GM21360 (cell line): ENCODE measurements around the gene GALNT12.

ENCODE experiments used
- ATAC-seq: cut with Tn5 transposase; IDR thresholded peaks from one replicate; pipeline ENCODE4 v1.9.1; 2021; ENCODE audit warnings: mild to moderate bottlenecking, moderate library complexity; ENCODE audit not compliant: unreplicated experiment

GALNT12 gene

DNA sequence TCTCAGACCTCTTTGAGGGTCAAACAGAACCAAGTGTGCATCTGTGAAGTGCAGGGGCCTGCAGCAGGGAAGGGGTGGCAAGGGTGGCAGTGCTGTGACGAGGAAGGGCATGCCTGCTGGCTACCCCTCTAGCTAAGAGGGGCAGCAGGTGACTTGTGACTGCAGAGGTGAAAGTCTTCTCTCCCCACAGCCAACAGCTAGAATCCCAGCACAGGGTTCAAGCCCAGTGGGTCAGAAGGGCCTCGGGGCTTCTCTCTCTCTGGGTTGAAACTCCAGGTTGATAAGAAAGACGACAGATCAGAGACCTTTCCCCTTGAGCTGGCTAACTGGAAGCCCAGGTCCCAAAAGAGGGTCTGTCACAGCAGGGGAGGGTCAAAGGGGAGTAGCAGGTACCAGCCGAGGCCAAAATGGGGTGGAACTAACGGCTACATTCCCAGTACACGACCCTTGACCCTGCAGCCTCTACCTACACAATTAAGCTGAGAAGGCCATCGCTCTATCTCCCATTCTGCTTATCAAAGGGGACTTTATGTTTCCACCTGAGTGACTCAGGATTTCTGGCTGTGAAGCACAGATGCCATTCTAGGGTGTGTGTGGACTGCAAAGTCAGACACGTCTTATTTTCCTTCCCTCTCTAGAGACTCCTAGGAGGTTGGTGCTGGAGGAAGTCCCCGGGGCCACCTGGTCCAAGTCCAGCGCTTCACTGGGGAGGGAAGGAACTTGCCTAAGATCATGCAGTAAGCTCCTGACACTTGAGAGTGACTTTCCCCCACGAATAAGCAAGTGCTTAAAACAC lies 25.7 kb upstream of the GALNT12 start:
- ATAC-seq: no peak

DNA sequence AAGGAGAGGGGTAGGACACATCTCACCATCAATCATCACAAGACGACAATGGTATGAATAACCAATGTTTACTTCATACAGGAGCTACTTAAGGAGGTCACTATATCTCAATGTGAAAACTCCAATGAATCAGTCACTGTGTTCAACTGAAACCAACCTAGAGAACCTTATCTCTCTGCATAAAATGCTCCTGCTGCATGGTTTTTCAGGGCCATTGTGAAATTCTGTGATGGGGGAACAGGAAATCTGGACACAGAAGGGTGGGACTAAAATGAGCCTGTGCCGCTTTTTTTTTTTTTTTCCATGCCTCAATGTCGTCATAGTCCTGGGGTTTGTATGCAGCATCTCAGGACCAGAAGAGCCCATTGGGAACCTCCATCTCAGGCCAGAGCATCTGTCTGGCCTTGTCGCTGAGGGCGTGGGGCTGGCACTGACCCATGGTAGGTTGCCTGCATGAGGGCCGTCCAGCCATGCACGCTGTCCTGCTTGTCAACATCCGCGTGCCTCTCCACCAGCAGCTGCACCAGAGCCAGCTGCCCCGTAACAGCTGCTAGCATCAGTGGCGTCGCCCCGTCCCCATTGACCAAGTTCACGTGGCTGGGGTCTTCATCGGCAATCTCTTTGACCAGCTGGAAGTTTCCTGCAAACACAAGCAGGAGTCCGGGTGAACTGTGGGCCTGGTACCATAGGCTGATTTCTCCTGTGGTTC lies 23.8 kb upstream of the GALNT12 start:
- no peak for ATAC-seq

DNA sequence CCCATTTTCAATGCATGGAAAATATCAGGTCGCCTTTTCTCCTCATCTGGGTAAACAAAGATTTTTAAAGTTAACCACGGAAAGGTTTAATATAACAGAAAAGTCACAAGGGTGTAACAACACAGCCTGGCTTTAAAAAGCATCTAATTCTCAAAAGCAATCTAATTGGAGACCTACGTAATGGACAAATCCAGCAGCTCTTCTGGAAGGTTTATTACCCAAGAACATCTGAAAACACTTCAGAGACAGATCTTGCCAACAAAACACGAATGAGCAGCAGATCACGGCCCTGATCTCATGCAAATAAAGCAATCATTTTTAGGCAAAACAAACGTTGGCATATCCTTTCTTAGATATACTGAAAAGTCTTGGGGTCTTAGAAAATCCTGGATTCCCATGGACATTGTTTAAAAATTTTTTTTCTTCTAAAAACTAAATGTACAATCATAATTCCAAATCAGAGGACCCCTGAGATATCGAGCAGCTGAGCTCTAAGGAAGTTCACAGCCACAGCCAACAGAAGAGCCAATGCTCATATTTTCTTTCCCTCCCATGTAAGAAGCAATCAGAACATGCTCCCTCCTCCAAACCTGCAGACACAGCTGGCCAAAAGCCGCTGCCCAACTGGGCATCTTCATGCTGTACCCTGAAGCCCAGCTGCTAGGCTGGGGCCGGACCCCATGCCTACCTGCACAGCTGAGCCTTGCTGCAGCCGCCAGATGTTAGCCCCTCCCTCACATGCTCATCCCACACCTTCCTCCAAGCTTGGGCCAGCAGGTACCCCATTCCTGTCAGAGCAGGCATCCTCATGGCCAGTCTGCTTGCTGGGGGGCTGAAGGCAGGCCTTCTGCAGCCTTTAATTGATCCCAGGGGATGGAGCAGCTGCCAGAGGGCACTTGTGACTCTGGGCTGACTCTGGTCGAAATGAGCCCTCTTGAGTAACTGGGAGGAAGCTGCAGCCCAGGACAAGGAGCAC lies 22.4 kb upstream of the GALNT12 start:
- ATAC-seq: no peak

DNA sequence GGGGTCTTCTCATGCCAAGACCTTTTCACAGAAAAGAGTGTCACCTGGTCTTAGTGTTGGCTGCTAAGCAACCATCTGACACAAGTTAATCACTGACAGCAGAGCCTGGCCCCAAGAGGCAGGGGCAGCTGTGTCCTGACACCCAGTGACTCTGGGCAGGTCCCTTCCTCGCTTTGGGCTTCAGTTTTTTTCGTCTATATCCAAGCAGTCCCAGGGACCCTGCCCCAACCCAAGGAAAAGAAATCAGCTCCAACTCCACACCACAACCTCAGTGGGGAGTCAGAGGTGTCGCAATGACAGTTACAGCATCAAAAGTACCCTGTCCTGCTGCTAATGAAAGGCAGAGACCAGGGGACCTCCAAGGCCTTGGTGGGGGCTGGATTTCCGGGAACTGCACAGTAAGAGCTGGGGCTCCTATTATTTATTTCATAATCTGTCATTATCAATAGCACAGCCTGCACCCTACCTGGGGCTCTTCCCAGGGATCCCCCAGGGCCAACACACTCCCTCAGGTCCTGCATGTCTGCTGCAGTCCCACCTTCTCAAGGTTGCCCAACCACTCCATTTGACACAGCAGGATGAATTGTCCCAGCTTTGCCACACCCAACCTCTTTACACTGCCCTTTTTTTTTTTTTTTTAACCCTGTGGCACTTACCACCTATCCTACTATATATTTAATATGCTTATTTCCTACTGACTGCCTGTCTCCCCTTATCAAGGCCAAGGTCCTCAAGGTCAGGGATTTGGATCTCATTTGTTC lies 20.5 kb upstream of the GALNT12 start:
- no peak for ATAC-seq

DNA sequence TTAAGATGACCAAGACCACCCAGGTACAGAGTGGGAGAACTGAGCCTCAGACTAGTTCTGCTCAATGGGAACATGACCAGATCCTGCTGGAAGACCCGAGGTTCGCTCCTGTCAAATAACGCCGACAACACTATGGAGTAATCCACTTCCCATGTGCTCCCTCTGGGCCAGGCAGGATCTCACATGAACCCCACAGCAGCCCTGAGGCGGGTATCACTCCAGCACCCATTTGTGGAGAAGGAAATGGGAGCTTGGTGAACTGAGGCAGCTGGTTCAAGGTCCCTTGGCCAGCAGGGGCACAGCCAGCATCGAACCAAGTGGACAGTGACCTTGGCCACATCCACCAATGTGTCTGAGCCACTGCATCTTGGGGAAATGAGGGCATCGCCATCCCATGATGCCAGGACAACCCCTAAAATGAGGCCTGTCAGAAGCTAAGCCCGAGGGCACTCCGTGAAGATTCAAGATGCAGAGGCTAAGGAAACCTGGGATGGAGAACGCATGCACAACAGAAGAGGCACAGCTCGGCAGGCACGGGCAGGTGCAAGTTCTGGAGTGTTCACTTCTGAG lies 19.6 kb upstream of the GALNT12 start:
- ATAC-seq: no peak

DNA sequence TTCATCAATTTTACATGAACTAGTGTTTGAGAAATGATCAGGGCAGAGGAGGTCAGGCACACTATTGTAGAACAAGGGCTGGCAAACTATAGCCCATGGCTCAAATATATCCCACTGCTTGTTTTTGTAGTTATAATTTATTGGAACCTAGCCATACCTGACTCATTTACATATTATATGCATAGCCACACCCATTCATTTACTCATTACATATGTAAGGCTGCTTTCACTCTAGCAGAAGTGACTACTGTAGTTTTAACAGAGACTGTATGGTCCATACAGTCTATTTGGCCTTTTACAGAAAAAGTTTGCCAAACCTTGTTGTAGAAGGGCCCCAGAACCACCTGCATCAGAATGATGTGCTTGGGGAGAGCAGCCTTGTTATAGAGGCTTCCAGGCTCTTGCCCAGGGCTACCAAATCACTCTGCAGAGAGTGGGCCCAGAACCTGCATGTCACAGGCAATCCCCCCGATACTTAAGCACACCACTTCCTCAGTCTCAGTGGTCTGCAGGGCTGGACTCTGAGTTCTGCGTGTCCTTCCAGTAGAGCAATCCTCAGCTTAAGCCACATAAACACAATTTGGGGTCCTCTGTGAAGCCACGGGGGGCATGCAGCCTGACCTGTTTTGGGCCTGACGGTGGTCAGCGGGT lies 17.9 kb upstream of the GALNT12 start:
- ATAC-seq: no peak

DNA sequence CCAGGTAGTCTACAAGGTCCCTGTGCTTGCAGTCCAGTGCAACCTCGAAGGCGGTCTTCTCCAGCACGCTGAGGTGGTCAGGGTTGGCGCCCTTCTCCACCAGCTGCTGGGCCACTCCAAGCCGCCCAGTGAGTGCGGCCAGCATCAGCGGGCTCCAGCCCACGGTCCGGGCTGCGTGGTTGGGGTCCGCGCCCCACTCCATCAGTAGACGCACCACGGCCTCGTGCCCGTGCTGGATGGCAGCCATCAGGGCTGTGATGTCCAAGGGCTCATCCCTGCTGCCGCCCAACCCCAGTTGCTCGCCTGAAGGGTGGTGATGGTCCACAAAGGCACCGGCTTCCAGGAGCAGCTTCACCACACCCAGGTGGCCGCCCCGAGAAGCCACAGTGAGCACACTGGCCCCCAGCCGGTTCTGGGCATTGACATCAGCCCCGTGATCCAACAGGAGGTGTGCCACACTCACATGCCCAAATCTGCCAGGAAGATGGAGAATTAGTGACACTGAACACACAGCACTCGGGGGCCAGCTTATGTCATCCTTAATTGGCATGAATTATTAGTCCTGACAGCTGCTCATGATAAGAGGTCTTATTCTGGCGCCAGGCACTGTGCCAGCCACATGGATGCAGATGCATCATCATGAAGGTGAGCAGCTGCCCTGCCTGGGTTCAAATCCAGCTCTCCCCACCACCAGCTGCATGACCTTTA lies 17.2 kb upstream of the GALNT12 start:
- ATAC-seq: no peak

DNA sequence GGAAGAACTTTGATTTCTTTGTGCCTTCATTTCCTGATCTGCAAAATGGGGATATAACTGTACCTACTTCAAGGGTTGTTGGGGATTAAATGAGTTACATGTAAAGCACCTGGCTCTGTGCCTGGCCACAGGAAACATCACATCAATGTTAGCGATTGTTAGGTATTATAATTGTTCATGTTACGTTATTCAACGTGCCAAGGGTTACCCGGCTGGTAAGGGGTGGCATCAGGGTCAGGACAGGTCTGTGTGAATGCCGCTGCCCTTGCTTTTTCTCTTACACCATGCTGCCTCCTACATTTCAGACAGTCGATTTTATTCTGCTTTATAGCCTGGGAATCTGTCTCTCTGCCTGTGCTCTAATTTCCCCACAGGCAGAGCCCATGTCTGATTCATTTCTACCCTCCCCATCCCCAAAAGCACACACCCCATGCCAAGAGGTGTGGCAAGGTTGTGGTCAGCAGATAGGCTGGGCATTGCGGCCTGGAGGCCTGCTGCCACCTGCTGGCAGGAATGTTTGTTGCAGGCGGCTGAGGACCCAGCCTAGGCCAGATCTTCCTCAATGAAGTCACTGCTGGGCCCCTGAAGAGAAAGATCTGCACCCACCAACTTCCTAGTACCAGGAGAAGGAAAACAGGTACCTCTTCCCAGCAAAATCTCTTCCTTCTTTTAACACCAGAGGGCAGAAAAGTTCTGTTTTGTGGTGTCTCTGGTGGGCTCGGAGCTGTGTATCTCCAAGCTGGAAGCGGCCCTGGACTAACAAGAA lies 16.4 kb upstream of the GALNT12 start:
- no peak for ATAC-seq

DNA sequence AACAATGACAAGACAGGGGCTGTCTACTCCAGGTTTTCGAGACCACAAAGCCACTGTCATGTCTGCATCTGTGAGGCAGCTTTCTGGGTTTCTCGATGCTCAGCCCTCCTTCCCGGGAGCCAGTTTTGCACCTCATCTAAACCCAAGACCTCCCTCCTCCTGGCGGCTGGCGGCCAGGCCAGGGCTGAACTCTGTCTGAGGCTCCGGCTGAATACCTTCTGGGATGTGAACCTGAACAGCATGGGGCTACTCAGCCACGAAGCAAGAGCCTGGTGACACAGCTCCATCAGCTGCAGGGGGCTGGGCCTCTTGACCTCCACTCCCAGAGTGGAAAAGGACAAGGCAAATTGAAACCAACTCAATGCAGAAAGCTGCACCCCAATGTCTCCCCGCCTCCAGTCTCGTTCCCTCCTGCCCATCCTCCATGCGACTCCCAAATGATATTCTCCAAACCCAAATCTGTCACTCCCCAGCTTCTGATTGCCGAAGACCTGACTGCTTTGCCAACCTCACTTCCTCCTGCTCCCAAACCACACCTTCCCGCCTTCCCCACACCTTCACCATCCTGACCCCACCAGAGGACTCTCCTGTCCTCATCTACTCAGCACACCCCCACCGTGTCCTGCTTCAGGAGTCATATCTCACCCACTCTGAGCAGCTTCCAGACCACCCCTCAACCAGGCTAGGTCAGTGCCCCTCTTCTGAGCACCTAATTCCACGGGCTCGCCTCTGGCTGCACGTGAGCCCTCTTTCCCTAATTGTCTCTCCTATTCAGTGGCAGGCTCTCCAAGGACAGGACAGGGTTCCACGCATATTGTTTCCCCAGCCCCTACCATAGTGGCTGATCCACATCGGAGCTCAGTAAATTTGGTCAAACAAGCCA lies 15.6 kb upstream of the GALNT12 start:
- no peak for ATAC-seq

DNA sequence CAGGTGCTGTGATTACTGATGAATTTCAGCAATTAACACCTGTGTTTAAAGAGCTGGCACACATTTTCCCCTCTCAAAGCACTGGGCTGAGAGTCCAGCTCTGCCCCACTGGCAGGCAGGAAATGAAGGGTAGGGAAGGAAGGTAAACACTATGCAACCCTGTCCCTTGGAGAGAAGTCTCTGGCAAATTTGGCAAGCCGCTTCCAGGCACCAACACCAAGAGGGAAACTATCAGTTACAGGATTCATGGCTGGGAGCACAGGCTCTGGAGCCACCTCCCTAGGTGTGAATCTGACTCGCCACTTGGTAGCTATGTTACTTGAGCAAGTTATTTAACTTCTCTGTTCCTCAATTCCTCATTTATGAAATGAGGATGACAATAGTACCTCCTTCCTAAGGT lies 14.4 kb upstream of the GALNT12 start:
- ATAC-seq: no peak

DNA sequence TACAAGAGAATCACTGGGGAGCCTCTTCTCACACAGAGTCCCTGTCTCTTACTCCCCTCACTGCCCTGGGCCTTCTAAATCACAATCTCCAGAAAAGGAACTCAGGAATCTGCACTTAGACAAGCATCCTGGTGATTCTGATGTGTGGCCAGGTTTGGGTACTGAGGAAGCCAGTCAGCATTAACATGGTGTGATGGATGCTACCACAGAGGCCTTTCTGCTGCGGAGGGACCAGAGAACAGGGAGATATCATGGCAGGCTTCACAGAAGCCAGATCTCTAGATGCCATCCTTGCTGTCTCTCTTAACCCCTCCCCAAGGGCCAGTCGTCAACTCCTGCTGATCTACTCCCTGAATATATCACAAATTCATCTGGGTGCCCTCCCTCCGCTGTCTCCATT lies 12.7 kb upstream of the GALNT12 start:
- ATAC-seq: no peak

DNA sequence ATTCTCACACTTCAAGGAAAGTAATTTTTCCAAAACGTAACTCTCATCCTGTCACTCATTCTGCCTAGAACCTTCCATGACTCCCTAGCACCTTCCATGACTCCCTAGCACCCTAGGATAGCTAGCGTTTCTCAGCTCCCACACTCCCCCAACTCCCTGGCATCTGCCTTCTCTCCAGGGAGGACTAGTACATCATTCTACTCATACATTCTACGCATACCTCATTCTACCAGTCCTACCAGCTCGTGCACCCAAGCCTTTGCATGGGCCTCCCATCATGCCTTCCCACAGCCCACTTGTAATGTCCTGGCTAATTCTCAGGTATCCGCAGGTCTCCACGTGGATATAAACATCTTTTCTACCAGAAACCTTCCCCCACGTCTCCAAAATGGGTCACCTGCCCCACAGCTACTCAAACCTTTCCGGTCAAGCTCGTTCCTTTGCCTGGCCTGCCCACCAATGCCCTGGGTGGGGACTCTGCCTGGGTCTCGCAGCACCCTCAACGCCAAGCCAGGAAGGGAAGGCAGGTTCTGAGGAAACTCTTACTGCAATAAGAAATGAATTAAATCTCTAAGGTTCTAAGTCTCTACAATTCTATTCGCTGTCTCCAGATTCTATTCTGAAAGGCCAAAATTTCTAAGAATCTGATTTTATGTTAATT lies 12.0 kb upstream of the GALNT12 start:
- no peak for ATAC-seq

DNA sequence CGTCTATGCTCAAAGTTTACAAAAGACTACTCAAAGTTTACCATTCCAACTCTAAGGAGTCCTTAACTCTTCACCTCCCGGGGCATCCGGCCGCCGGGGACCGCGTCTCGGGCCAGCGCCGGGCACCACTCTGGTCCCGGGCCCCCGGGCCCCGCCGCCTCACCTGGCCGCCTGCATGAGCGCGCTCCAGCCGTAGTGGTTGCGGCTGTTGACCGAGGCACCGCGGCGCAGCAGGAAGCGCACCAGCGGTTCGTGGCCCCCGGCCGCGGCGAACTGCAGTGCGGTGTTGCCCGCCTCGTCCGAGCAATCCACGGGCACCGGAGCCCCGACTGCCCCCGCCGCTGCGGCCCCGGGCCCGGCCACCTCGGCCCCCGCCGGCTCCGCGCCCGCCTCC lies 11.5 kb upstream of the GALNT12 start:
- peak; percentile 31 for ATAC-seq

DNA sequence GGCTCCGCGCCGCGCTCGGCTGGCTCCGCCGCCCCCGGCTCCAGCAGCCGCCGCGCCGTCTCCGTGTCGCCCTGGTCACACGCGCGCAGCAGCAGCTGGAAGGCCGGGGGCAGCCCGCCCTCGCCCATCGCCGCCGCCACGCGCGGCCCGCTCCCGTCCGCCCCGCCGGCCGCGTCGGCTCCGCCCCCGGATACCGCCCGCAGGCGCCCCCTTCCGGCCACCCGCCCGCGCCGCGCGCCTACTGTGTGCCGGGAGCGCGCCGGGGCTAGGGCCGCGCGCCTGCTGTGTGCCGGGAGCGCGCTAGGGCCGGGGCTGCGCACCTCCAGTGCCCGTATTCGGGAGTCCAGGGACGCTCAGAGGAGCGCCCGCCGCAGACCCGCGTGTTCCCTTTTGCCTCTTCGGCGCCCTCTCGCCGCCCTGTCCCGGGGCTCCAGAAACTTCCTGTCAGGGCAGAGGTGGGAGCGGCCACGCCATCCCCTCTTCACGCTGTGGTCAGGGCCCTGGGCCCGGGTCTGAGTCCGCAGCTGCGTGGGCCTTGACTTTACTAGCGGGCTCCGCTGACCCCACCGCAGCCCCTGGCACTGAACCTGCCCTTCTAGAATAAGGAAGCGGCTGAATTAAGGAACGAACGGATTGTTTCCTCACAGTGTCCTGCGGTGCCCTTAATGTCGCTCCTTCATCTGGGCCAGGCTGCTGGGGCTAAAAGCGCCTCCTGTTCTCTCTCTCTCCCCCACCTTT lies 10.9 kb upstream of the GALNT12 start, which contains the start of gene ANKS6:
ANKS6 (minus strand) TSS at position 192 of the 738 bp plus-strand sequence; CDS start at position 128, 64 bp downstream.
- ATAC-seq: peak; percentile 84

DNA sequence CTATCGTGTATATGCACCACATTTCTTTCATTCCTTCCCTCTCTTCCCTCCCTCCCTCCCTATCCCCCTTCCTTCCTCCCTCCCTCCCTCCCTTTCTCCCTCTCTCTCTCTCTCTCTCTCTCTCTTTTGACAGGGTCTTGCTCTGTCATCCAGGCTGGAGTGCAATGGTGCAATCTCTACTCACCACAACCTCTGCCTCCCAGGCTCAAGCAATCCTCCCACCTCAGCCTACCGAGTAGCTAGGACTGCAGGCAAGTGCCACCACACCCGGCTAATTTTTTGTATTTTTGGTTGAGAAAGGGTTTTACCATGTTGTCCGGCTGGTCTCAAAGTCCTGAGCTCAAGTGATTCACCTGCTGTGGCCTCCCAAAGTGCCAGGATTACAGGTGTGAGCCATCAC lies 10.0 kb upstream of the GALNT12 start:
- no peak for ATAC-seq

DNA sequence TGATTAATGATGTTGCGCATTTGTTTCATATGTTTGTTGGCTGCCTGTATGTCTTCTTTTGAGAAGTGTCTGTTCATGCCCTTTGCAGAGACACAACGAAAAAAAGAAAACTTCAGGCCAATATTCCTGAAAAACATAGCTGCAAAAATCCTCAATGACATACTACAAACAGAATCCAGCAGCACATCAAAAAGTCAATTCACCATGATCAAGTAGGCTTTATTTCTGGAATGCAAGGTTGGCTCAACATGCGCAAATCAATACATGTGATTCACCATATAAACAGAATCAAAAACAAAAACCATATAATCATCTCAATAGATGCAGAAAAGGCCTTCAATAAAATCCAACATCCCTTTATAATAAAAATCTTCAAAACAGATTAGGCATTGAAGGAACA lies 9.2 kb upstream of the GALNT12 start:
- ATAC-seq: no peak
